ENCODE results near the gene RASSF4.
A peak's percentile ranks its signal among the peaks of the same experiment; 100 is the strongest.

RASSF4 gene

GRCh38 chr10:44990965-44991364, 31.4 kb downstream of the RASSF4 start:
- ChIA-PET CTCF (interaction anchor here (0.5 to 2.3 kb wide), 3 partner anchors 42 to 58 kb away, joined by 4 to 13 read pairs (median 7); no protein-coding TSS in a partner anchor), POLR2A (no interaction called here)
- Histone ChIP-seq H3K4me3 (ENCODE audit: low read depth, low read length) (no peak overlapping the region), H3K36me3 (ENCODE audit: control insufficient read depth in 2 of 2, insufficient read depth in 1 of 2, low read length in 2 of 2) (peaks cover 0 to 10% of the 10 kb centered on the region in 2 experiments; a peak in 1 of 3 replicates), H3K9me3 (ENCODE audit: control insufficient read depth, insufficient read depth, low read depth, low read length) (no peaks in the 10 kb centered on the region), H3K27ac (ENCODE audit: extremely low read depth, low read depth, low read length) (no peak overlapping the region), H3K4me1 (ENCODE audit: control insufficient read depth, insufficient read depth, low read length) (peaks cover 9% of the 10 kb centered on the region)
- TF ChIP-seq GLIS1 (tag by site-specific recombination; IDR thresholded peaks at IDR 0.05) (peak; percentile 42), ZNF169 (tag by site-specific recombination; IDR thresholded peaks at IDR 0.05) (no peak), ZNF423 (tag by site-specific recombination; IDR thresholded peaks at IDR 0.05) (no peak), RBAK (tag by site-specific recombination; IDR thresholded peaks at IDR 0.05) (no peak), ZNF621 (tag by site-specific recombination; IDR thresholded peaks at IDR 0.05) (no peak)

GRCh38 chr10:44991571-44991970, 32.0 kb downstream of the RASSF4 start:
- Histone ChIP-seq H3K9me3 (ENCODE audit: control insufficient read depth, insufficient read depth, low read depth, low read length) (no peaks in the 10 kb centered on the region), H3K36me3 (ENCODE audit: control insufficient read depth in 2 of 2, insufficient read depth in 1 of 2, low read length in 2 of 2) (peaks cover 0 to 10% of the 10 kb centered on the region in 2 experiments; a peak in 1 of 3 replicates), H3K27ac (ENCODE audit: extremely low read depth, low read depth, low read length) (no peak overlapping the region), H3K4me3 (ENCODE audit: low read depth, low read length) (no peak overlapping the region), H3K4me1 (ENCODE audit: control insufficient read depth, insufficient read depth, low read length) (peaks cover 5% of the 10 kb centered on the region)
- ChIA-PET CTCF (interaction anchor here (0.5 to 2.3 kb wide), 3 partner anchors 43 to 570 kb away, joined by 4 to 13 read pairs (median 4); no protein-coding TSS in a partner anchor), POLR2A (no interaction called here)
- TF ChIP-seq ZNF133 (tag by site-specific recombination; IDR thresholded peaks at IDR 0.05) (no peak), ZNF37A (tag by site-specific recombination; IDR thresholded peaks at IDR 0.05) (no peak), ZXDB (tag by site-specific recombination; IDR thresholded peaks at IDR 0.05) (no peak), ZNF350 (tag by site-specific recombination; IDR thresholded peaks at IDR 0.05) (no peak), ZNF513 (tag by site-specific recombination; IDR thresholded peaks at IDR 0.05) (no peak), ZBTB7A (tag by site-specific recombination; IDR thresholded peaks at IDR 0.05; ENCODE audit: low read depth) (no peak), ZNF677 (tag by site-specific recombination; IDR thresholded peaks at IDR 0.05) (no peak), BCL11A (tag by site-specific recombination; IDR thresholded peaks at IDR 0.05; ENCODE audit: low read depth) (no peak), ZNF112 (tag by site-specific recombination; IDR thresholded peaks at IDR 0.05) (no peak), ZNF10 (tag by site-specific recombination; IDR thresholded peaks at IDR 0.05) (no peak), GLIS2 (tag by site-specific recombination; IDR thresholded peaks at IDR 0.05) (no peak), ZNF214 (tag by site-specific recombination; IDR thresholded peaks at IDR 0.05; ENCODE audit: borderline replicate concordance) (no peak)

GRCh38 chr10:44992070-44992731, 32.6 kb downstream of the RASSF4 start:
- H3K36me3 ChIP-seq (ENCODE audit: control insufficient read depth in 2 of 2, insufficient read depth in 1 of 2, low read length in 2 of 2): peaks cover 0 to 10% of the 10 kb centered on the region in 2 experiments; a peak in 1 of 3 replicates
- CTCF ChIA-PET: interaction anchor here (0.6 to 2.3 kb wide), 4 partner anchors 12 to 570 kb away, joined by 3 to 13 read pairs (median 4); no protein-coding TSS in a partner anchor
- TF ChIP-seq ZNF302 (tag by site-specific recombination; IDR thresholded peaks at IDR 0.05; ENCODE audit: low read depth) (no peak), PBX3 (CRISPR knock-in tag; IDR thresholded peaks at IDR 0.05) (no peak), PRDM10 (tag by site-specific recombination; IDR thresholded peaks at IDR 0.05) (no peak), ATF2 (tag by site-specific recombination; IDR thresholded peaks at IDR 0.05; ENCODE audit: low read depth) (no peak), BCL11A (tag by site-specific recombination; IDR thresholded peaks at IDR 0.05; ENCODE audit: low read depth) (no peak), ELK4 (IDR thresholded peaks at IDR 0.05; ENCODE audit: borderline replicate concordance, low read depth, low read length) (no peak)

More at GRCh38 chr10:44992070-44992731, 32.6 kb downstream of the RASSF4 start:
- H3K4me3 ChIP-seq (ENCODE audit: low read depth, low read length): no peak overlapping the region
- 0 out of 2 replicates have a peak, but pooled peaks cover 3% of the 10 kb centered on the region for H3K4me1 ChIP-seq (ENCODE audit: control insufficient read depth, insufficient read depth, low read length)
- no peaks in the 10 kb centered on the region for H3K9me3 ChIP-seq (ENCODE audit: control insufficient read depth, insufficient read depth, low read depth, low read length)
- H3K27ac ChIP-seq (ENCODE audit: extremely low read depth, low read depth, low read length): no peak overlapping the region
- POLR2A ChIA-PET: no interaction called here
